SK-N-MC (cell line): ENCODE results near the gene COQ8B.

Source experiments
- EZH2 ChIP-seq: fragments of 200-600 bp; sonication (generic); IDR thresholded peaks from one replicate; pipeline ENCODE4 v1.6.1; 2017; ENCODE audit warnings: antibody characterized with exemption
- FOXP2 ChIP-seq: optimal IDR thresholded peaks from 2 replicates; pipeline ENCODE3; 2011; ENCODE audit warnings: mild to moderate bottlenecking, moderate library complexity; ENCODE audit not compliant: insufficient read depth; ENCODE audit errors: extremely low read length, control extremely low read depth
- POLR2AphosphoS5 ChIP-seq: IDR thresholded peaks from 2 replicates; pipeline ENCODE4 v1.6.1; 2012; ENCODE audit warnings: mild to moderate bottlenecking, low read depth, low read length, borderline replicate concordance

DNA sequence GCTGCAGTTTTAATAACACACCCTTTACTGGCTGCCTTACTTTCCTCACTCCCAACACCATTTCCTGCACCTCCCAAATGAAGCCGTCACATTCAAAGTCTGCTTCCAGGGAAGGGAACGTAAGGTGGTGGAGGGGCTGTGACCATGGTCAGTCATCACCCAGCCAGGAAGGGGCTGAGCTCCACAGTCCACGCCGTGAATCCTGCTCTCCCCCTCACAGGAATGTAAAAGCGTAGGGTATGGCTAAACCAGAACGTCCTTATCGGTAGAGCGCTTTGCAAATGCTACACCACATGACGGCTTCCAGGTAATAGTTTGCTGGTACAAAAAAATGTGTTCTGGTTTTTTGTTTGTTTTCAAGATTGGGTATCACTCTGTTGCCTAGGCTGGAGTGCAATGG, 33.2 kb downstream of the COQ8B start:
- TF ChIP-seq EZH2, result no peak
- TF ChIP-seq FOXP2, result no peak
- TF ChIP-seq POLR2AphosphoS5, result no peak
